Mesangial cell (primary cell): ENCODE data around the gene COPE. TPM values are rescaled to one million over a fixed set of nuclear protein-coding genes. Genes with fewer than 3 reads are reported as not detected.

ENCODE experiments used
- total RNA-seq: library from RNA; depleted of rRNA; stranded (reverse); fragments of >200 nt; gene quantifications from 2 replicates; pipeline ENCODE4 v1.2.3, GENCODE V29; 2015

Gene COPE
- total RNA-seq: 307 and 338 TPM in 2 replicates

DNA sequence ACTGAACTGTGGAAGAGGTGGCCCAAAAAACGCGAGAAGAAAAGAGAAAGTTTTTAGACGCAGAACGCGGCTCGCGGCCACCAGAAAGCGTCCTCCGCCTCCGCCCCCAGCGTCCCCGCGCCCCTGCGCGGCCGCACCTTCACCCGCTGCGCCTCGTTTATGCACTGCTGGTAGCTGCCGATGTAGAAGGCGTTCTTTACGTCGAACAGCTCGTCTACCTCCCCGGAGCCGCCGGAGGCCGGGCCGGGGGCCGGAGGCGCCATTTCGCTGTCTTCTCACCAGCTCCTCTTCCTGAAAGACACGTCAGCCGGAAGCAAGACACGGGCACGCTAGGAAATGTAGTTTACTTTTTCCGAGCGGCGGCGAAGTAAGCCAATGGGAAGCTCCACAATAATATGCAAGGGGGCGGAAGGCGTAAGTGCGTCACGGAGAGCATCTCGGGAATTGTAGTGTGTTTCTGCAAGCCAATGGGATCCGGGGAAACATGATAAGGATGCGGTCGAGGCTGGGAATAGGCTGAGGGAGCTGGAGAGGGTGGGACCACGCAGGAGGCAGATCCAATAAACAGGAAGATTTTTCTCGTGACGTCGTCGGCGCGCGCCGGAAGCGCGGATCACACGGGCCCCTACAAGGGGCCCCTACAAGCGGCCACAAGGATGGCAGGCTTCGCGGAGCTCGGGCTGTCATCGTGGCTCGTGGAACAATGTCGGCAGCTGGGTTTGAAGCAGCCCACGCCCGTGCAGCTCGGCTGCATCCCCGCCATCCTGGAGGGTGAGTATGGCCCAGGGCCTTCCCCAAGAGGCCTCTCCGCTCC is at the start of gene COPE, which contains the start of gene DDX49:
Gene COPE, minus strand, starts transcription at position 302 of the 814 bp plus-strand sequence. Its CDS starts 39 bp downstream, at position 263.
Gene DDX49, plus strand, starts transcription at position 630 of the 814 bp plus-strand sequence. Its CDS starts 27 bp downstream, at position 657.

DNA sequence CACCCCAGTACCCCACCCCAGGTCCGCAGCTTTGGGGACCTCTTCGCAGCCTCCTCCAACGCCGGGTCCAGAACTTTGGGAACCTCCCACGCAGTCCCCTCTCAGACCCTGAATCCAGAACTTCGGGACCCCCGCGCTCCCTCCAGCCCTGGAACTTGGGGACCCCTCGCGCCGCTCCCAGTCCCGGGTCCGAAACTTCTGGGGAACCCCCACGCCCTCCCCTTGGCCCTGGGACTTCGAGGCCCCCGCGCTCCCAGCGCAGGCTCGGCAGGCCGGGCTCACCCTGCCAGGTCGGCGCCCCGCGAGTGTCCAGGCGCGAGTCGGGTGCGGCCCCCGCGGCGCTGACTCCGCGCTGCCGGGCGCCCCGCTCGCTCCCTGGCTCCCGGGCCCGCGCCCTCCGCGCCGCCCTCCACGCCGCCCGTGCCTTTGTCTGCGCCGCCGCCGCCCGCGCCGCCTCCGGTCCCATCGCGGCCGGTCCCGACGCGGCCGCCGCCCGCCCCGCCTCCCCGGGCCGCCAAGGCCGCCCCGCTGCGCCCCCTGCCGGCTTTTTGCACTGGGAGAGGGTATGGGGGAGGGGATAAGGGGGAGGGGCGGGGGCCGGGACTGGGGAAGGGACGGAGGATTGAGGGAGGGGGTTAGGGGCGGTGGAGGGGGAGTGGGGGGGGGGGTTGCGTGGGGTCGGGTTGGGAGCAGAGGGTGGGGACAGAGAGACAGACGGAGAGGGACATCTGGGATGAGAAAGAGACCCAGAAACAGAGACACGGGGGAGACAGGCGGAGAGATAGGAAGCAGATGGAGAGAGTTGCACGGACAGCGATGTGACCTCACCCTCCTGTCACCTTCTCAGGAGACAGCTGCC is 21.8 kb upstream of the COPE start, which contains the start of gene HOMER3:
Gene HOMER3, minus strand, starts transcription at position 449 of the 859 bp plus-strand sequence. CDS start 2,235 bp downstream, outside the sequence.

DNA sequence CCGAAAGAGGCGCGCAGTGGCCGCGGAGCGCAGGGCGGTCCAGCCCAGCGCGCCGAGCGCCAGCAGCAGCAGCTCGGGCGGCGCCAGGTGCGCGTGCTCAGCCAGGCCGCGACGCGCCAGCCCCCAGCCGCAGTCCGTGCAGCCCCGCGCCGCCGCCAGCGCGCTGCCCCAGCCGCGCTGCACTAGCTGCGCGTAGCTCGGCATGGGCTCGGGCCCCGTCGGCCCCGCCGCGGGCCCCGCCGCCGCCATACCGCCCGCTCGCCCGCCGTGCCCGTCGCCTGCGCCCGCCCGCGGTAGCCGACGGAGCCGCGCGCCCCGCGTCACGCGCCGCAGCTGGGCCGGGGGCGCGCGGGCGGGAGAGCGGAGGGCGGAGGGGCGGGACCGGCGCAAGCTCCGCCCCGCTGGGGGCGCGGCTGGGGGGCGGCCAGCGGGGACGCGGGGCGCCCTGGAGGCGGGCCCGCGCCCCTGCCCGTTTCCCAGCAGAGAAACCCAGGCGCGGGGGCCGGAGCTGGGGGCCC is 23.3 kb downstream of the COPE start, which contains the start of gene CERS1:
Gene CERS1, minus strand, starts transcription at position 335 of the 518 bp plus-strand sequence. Its CDS starts 86 bp downstream, at position 249.

Other genes starting within 250 kb of the COPE start
- gene CRTC1, start 235.7 kb downstream of the COPE start, total RNA-seq: 2.6 and 12.7 TPM in 2 replicates
- 0.25 TPM in 1 of 2 replicates, not detected in the other for gene COMP, start 128.1 kb downstream of the COPE start, total RNA-seq
- gene UPF1, start 87.4 kb downstream of the COPE start, total RNA-seq: 48.4 and 58.9 TPM in 2 replicates
- gene CERS1, start 23.2 kb downstream of the COPE start, total RNA-seq: 0.81 and 2.8 TPM in 2 replicates
- 47.3 and 67.6 TPM in 2 replicates for gene DDX49, start 328 bp upstream of the COPE start, total RNA-seq
- gene HOMER3, start 21.8 kb upstream of the COPE start, total RNA-seq: 79.5 and 150 TPM in 2 replicates
- 24.6 and 28.0 TPM in 2 replicates for gene SUGP2, start 114.1 kb upstream of the COPE start, total RNA-seq
- gene ARMC6, start 114.2 kb upstream of the COPE start, total RNA-seq: 45.1 and 73.0 TPM in 2 replicates
- gene SLC25A42, start 144.6 kb upstream of the COPE start, total RNA-seq: 3.4 and 7.5 TPM in 2 replicates
- 38.5 and 62.4 TPM in 2 replicates for gene TMEM161A, start 219.1 kb upstream of the COPE start, total RNA-seq